ENCODE data around the gene DUOX1.

DUOX1 gene

GRCh38 chr15:45112591-45113379, 17.0 kb upstream of the DUOX1 start:
- no peak for TF ChIP-seq CTCF (IDR thresholded peaks at IDR 0.05; ENCODE audit: control insufficient read depth, extremely low read depth, insufficient read depth)
- no peak overlapping the region for H3K4me3 ChIP-seq (ENCODE audit: low read depth, low read length)
- no peak for DNase-seq (ENCODE audit: low read depth)

- no peak for DNase-seq (ENCODE audit: low read depth)
- no peak for TF ChIP-seq CTCF (IDR thresholded peaks at IDR 0.05; ENCODE audit: control insufficient read depth, extremely low read depth, insufficient read depth)
- H3K4me3 ChIP-seq (ENCODE audit: low read depth, low read length) = no peak overlapping the region
Measured at GRCh38 chr15:45113380-45113990, 16.3 kb upstream of the DUOX1 start.

GRCh38 chr15:45114076-45114750, 15.6 kb upstream of the DUOX1 start, which contains the start of the genes DUOX2 and DUOXA2:
TSS of gene DUOX2 (minus strand) at chr15:45114172. CDS start at chr15:45113411, 761 bp downstream.
TSS of gene DUOXA2 (plus strand) at chr15:45114326. CDS start at chr15:45114606, 280 bp downstream.
- no peak for DNase-seq (ENCODE audit: low read depth)
- no peak within 1 kb of the TSS for H3K4me3 ChIP-seq (ENCODE audit: low read depth, low read length)
- no peak for TF ChIP-seq CTCF (IDR thresholded peaks at IDR 0.05; ENCODE audit: control insufficient read depth, extremely low read depth, insufficient read depth)

GRCh38 chr15:45114751-45115085, 15.1 kb upstream of the DUOX1 start:
- DNase-seq (ENCODE audit: low read depth) = no peak
- no peak overlapping the region for H3K4me3 ChIP-seq (ENCODE audit: low read depth, low read length)
- no peak for TF ChIP-seq CTCF (IDR thresholded peaks at IDR 0.05; ENCODE audit: control insufficient read depth, extremely low read depth, insufficient read depth)

GRCh38 chr15:45115312-45115820, 14.4 kb upstream of the DUOX1 start:
- H3K4me3 ChIP-seq (ENCODE audit: low read depth, low read length) = no peak overlapping the region
- DNase-seq (ENCODE audit: low read depth) = no peak
- no peak for TF ChIP-seq CTCF (IDR thresholded peaks at IDR 0.05; ENCODE audit: control insufficient read depth, extremely low read depth, insufficient read depth)

- no peak for DNase-seq (ENCODE audit: low read depth)
- no peak for TF ChIP-seq CTCF (IDR thresholded peaks at IDR 0.05; ENCODE audit: control insufficient read depth, extremely low read depth, insufficient read depth)
- no peak overlapping the region for H3K4me3 ChIP-seq (ENCODE audit: low read depth, low read length)
Measured at GRCh38 chr15:45116006-45116481, 13.8 kb upstream of the DUOX1 start.

Data from LNCaP clone FGC (cell line).